NAMALWA (cell line): ENCODE results near the gene PHYKPL.

Source experiments
- DNase-seq: peaks from one replicate; pipeline ENCODE4 v3.0.0-alpha.2; 2015; ENCODE audit warnings: low spot score

The PHYKPL gene

DNA sequence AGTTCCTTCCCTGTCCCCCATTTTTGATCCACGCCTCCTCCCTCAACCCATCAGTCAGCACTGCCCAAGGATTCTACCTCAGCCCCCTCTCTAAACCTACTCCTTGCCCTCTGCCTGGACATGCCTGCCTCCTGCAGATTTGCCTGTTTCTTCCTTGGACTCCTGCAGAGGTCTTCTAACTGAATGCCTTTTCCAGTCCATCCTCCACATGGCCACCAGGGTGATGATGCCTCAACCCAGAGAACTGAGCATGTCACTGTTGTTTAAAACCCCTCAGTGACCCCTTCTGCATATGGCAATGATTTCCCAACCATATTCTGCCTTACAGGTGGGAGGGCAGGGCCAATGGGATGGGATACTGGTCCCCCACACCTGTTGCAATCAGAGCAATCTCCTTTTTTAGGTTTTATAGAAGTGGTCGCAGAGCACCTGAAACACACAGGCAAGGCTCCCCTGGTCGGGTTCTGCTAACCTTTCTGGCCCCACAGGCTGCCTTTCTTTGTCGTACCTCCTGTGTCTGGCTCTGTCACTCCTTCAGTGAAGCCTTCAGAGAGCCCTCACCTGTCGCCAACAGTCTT is 9.3 kb downstream of the PHYKPL start:
- DNase-seq = peak; percentile 36

DNA sequence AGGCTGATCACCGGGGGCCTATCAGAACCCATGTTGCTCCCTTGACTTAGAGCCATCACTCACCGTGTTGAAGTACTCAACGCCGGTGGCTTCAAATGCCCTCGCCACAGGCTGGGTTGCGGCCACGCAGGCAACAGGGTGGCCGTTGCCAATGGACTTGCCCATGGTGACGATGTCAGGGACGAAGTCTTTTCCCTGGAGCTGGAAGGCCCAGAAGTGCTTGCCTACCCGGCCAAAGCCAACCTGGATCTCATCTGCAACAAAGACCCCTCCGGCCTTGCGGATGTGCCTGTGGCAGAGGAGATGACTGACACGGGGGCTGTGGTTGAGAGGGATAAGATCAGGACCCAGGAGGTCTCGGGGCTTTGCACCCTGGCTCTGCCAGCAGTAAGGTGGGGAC is 10.3 kb downstream of the PHYKPL start:
- DNase-seq = no peak

- DNase-seq = peak; percentile 35
Measured at GRCh38 chr5:178221853-178222252, 10.7 kb downstream of the PHYKPL start.

DNA sequence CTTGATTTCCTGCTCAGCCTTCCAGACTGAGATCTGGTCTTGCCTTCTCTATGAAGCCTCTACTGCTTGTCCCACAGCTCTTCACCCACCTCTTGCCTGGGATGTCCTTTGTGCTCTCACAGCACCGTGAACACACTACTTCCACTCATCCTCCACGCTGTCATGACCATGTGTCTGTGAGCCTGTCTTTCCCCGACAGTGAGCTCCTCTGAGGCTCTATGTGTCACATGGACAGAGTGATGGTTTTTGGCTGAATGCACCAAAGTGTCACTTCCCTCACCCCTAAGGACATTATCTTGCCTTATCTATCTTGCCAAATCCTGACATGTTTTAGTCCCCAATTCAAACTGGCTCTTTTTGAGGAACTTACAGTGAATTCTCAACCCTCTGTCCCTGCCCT is 11.3 kb downstream of the PHYKPL start:
- DNase-seq = peak; percentile 41

DNA sequence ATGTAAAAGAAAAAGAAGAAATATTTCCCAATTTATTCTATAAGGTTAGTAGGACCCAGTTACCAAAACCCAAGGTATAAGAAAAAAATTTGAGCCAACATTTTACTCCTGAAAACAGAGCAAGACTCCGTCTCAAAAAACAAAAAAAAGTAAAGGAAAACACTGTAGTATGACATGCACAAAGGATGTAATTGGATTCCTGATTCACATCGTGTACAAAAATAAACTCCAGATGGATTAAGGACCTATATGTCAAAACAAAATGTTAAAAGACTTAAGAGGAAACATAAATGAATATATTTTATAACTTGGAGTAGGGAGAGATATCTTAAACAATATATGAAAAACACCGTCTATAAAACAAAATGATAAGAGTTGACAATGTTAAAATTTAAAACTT is 13.8 kb downstream of the PHYKPL start:
- DNase-seq = no peak

DNA sequence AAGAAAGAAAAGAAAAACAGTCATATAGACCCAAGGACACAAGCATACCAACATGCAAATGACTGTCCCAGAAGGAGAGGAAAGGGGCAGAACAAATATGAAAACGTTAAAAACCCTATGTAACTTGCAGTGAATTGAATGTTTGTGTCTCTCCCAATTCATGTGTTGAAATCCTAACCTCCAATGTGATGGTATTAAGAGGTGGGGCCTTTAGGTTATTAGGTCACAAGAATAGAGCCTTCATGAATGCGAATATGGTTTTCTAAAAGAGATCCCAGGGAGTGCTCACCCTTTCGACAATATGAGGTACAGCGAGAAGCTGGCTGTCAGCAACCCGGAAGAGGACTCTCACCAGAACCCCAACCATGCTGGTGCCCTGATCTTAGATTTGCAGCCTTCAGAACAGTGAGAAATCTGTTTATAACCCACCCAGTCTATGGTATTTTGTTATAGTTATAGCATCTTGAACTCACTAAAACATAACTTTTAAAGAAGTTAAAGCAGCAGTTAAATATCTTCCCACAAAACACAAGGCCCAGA is 14.3 kb downstream of the PHYKPL start:
- peak; percentile 33 for DNase-seq

DNA sequence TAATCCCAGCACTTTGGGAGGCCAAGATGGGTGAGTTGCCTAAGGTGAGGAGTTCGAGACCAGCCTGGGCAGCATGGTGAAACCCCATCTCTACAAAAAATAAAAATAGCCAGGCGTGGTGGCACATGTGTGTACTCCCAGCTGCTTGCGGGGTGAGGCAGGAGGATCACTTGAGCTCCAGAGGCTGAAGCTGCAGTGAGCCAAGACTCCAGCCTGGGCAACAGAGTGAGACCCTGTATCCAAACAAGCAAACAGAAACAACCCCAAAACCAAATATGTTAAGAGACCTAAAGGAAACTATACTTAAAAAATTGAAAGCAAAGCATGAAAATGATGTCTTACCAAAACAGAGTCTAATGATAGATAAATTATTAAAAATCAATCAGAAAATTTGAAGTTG is 15.8 kb downstream of the PHYKPL start:
- DNase-seq = peak; percentile 28

DNA sequence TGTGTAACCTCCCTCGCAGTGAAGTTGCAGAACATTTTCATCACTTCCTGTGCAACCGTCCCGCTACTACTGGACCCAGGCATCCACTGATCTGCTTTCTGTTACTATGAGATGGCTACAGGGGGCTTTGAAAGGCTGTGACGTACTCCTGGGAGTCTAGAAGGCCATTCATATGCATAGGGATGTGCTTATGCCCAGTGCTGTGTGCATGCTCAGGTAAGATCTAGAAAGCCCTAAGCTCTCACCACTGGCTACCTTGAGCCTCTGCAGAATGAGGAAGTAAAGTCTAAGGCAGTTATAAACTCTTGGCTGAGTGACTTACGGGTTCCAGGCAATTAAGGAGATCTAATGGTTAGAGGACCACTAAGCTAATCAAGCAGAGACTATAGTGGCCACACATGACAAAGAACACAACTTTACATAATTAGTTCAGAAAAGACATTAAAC is 16.5 kb downstream of the PHYKPL start:
- DNase-seq = peak; percentile 53

DNA sequence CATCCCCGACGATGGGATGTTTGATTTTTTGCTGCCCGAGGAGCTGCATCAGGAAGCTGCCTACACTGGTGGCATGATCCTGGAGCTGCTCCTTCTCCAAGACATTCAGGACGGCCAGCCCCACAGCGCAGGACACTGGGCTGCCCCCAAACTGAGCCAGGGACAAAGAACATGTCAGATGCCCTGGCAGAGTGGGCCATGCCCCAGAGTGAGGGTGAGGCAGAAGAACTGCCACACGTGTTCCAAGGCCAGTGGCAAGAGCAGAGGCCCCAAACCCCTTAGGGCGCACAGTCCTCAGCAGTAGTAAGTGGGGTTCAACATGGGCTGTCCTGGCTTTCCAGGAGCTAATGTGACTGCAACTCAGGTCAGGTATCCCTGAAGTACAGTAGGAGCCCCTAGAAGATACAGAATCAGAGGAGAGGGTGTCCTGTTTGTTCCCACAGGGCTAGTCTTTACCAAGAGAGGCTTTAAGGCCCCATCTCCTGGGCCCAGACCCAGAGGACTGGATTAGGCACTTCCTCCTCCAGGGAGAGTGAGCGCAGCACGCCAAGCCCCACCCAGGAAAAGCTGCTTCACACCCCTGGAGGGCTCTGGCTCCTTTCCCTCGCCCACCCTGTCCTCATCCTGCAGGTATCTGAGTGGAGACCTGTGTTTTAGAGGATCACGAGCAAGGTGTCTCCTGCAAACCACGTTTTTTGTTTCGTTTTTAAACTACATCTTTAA is 17.2 kb downstream of the PHYKPL start:
- peak; percentile 28 for DNase-seq

- peak; percentile 39 for DNase-seq
Measured at GRCh38 chr5:178214160-178214803, 18.3 kb downstream of the PHYKPL start.

- peak; percentile 40 for DNase-seq
Measured at GRCh38 chr5:178213748-178214151, 18.9 kb downstream of the PHYKPL start.

- DNase-seq = peak; percentile 35
Measured at GRCh38 chr5:178213003-178213461, 19.6 kb downstream of the PHYKPL start.

DNA sequence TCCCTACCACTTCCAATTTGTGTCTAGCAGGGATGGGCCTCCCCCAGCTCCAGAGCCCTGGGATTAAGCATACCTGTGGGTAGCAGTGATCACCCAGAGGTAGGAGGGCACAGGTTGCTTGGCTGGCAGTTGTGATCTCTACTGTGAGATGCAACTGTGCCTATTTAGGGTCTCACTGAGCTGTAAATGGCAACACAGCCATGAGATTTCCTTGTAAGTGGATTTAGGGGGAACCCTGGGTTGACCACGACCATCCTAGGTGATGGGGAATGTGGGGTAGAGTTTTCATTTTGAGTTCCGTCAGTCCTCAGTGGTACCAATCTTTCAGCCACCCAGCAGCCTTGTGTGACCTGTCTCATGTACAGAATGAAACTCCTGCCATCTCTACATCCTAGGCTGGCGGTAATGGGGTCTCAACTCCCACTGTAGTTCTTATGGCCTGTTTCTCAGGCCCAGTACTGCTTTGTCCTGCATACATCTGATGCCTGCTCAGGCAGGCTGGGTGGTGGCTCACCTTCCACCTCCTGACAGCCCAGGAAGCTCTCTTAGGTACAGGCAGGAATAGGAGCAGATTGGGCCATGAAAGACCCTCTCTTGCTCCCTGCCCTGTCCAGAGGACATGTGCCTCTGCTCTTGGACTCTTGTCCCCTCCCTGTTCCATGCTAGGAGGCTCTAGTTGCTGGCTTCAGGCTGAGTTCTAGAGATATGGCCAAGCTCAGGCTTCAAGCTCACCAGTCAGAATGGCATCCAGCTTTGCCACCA is 20.2 kb downstream of the PHYKPL start:
- peak; percentile 41 for DNase-seq

GRCh38 chr5:178211095-178212048 is 21.2 kb downstream of the PHYKPL start:
- DNase-seq = peak; percentile 42

- DNase-seq = peak; percentile 29
Measured at GRCh38 chr5:178210686-178211085, 21.9 kb downstream of the PHYKPL start.

DNA sequence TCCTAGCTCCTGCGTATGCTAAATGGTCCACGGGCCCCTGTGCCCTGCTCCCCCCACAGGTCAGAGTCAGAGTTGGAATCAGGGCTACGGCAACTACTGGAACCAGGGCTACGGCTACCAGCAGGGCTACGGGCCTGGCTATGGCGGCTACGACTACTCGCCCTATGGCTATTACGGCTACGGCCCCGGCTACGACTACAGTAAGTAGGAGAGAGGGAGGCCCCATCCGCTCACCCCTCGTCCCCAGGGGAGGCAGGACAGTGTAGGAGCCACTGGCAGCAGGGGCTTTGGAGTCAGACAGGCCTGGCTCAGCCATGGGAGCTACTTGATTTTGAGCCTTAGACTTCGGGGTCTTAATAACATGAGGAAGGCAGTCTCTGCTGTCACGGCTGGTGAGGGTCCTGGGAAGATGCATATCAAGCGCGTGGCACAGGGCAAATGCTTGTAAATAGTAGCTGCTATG is 22.5 kb downstream of the PHYKPL start:
- no peak for DNase-seq

- peak; percentile 27 for DNase-seq
Measured at GRCh38 chr5:178209334-178210072, 23.1 kb downstream of the PHYKPL start.

DNA sequence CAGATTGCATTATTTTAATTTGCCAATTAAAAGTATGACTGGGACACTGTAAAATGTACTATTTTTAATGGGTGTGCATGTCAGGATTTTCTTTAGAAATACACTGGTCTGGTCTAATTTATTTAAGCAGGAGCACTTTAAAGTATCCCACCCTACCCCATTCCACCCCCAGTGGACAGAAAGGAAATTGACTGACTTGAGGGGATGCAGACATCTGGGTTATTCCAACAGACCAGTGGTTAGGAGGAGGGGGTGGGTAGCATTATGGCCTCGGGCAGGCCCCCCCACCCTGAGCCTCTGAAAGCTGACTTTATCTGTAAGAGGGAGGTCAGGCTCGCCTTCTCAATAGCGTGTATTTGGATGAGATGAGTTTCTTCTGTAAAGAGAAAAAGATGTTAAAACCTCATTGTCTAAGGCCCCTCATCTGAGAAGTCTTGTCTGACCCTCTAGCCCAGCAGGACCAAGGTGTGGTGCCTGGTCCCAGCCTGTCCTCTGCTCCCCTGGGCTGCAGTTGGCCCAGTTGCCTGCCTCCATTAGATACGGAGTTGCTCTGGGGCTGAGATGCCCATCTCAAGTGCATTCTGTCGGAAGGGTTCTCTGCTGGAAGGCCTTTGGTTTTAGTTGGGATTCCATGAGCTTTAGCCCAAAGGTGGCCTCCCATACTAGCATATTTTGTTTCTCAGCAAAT is 23.9 kb downstream of the PHYKPL start:
- DNase-seq = peak; percentile 68

DNA sequence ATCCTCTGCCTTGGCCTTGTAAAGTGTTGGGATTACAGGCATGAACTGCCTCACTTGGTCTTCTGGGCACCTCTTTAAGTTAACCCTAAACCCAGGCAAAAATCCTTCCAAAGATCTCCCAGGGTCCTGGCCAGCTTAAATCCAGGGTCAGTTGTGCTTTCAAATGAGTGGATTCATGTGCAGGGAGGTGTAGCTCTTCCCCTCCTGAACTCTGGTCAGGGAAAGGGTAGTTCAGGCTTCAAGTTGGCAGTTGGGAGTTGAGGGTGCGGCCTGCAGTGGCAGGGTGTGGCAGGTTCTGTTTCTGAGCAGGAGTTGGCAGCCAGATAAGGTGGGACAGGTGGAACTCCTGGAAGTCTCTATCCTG is 24.7 kb downstream of the PHYKPL start:
- DNase-seq = peak; percentile 19
